Transverse colon (tissue), 4 donors: Measurements from ENCODE around the gene CSGALNACT2.

ENCODE experiments used
- POLR2A ChIP-seq: fragments of 450-650 bp; IDR thresholded peaks from one replicate; pipeline ENCODE4 v1.6.1; 2016; ENCODE audit warnings: antibody characterized with exemption, mild to moderate bottlenecking, moderate library complexity
- POLR2AphosphoS5 ChIP-seq, 3 donors: sonication (generic); formaldehyde crosslinking; IDR thresholded peaks; one replicate each; pipeline ENCODE4 v1.6.1; 2016; ENCODE audit warnings: antibody characterized with exemption in 3 of 3
- TF ChIP-seq, protein P1 (sequence below), 5 experiments: fragments of 200-600 bp in 3 of 5; fragments of 450-650 bp in 2 of 5; sonication (generic) in 3 of 5; IDR thresholded peaks; 1 replicate in 2 of 5; 2 replicates in 3 of 5; pipeline ENCODE4 v1.5.1; 2016 to 2017; ENCODE audit warnings: antibody characterized with exemption in 5 of 5, inconsistent platforms in 3 of 5, mild to moderate bottlenecking in 2 of 5, moderate library complexity in 1 of 5

DNA sequence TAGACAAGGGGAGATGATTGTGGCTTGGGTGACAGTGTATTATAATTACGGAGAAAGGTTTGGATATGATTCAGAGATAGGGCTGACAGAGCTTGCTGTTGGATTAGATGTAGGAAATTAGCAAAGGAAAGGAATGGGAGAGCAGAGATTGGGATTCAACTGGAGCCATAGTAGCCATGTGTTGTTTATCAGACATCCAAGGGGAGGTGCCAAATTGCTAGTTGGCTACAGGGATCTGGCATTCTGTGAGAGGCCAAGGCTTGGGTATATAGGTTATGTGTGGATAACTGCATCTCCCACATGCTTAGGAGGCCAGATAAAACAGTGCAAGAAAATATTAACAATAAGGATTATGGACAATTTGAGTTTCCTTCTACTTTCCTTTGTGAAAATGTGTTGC is 34.9 kb downstream of the CSGALNACT2 start:
- no peak for TF ChIP-seq POLR2AphosphoS5 (IDR thresholded peaks at IDR 0.05)
- no peak for TF ChIP-seq POLR2A
- TF ChIP-seq, protein P1, sequence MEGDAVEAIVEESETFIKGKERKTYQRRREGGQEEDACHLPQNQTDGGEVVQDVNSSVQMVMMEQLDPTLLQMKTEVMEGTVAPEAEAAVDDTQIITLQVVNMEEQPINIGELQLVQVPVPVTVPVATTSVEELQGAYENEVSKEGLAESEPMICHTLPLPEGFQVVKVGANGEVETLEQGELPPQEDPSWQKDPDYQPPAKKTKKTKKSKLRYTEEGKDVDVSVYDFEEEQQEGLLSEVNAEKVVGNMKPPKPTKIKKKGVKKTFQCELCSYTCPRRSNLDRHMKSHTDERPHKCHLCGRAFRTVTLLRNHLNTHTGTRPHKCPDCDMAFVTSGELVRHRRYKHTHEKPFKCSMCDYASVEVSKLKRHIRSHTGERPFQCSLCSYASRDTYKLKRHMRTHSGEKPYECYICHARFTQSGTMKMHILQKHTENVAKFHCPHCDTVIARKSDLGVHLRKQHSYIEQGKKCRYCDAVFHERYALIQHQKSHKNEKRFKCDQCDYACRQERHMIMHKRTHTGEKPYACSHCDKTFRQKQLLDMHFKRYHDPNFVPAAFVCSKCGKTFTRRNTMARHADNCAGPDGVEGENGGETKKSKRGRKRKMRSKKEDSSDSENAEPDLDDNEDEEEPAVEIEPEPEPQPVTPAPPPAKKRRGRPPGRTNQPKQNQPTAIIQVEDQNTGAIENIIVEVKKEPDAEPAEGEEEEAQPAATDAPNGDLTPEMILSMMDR (IDR thresholded peaks at IDR 0.05) = no peak
